ENCODE results near the gene PROC.
A peak's percentile ranks its signal among the peaks of the same experiment; 100 is the strongest.

Gene PROC

DNA sequence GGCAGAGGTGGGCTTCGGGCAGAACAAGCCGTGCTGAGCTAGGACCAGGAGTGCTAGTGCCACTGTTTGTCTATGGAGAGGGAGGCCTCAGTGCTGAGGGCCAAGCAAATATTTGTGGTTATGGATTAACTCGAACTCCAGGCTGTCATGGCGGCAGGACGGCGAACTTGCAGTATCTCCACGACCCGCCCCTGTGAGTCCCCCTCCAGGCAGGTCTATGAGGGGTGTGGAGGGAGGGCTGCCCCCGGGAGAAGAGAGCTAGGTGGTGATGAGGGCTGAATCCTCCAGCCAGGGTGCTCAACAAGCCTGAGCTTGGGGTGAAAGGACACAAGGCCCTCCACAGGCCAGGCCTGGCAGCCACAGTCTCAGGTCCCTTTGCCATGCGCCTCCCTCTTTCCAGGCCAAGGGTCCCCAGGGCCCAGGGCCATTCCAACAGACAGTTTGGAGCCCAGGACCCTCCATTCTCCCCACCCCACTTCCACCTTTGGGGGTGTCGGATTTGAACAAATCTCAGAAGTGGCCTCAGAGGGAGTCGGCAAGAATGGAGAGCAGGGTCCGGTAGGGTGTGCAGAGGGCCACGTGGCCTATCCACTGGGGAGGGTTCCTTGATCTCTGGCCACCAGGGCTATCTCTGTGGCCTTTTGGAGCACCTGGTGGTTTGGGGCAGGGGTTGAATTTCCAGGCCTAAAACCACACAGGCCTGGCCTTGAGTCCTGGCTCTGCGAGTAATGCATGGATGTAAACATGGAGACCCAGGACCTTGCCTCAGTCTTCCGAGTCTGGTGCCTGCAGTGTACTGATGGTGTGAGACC is at the start of gene PROC:
PROC (plus strand) TSS at position 128 of the 812 bp plus-strand sequence. CDS start 1,516 bp downstream, outside the sequence.
- intact Hi-C loops (cut with DNase I): loop anchor here (2.0 kb wide), 1 partner anchor 14 kb away; no protein-coding TSS in a partner anchor
- peak in 4 of 42 donors; percentile 2 to 31 (median 6) for DNase-seq

DNA sequence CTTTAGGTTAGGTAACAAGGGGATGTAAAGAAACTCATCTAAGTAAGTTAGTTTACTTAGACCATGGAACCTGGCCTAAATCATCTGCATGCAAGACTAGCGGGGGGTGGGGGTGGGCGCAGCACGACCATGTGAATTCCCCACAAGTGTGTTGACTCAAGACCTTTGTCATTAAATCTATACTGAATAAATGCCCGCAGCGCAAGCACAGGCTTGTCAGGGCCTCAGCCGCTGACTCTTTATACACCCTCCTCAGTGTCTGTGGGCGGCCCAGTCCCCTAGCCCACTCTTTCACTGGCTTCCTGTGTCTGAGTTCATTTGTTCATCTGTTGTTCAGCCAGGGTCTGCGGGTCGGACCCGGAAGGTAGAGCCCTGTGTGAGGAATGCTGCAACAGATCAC is 48.2 kb upstream of the PROC start:
- no peak for DNase-seq
- intact Hi-C loops (cut with DNase I): no loop called here

DNA sequence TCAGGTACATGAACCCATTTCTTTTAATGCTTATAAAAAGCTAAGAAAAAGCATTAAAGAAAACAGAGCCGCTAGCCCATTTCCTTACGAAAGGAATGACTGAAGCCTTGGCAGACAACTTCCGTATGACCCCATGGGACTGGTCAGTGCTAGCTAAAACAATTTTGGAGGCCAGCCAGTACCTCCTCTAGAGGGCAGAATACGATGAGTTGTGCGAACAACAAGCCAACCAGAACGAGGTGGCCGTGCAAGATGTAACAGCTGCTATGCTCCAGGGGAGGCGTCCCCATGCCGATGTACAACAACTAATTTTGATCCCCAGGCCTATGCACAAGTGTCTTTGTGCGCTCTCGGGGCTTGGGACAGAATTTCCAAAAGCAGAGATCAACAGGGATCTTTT is 47.2 kb upstream of the PROC start:
- DNase-seq: no peak
- intact Hi-C loops (cut with DNase I): no loop called here

DNA sequence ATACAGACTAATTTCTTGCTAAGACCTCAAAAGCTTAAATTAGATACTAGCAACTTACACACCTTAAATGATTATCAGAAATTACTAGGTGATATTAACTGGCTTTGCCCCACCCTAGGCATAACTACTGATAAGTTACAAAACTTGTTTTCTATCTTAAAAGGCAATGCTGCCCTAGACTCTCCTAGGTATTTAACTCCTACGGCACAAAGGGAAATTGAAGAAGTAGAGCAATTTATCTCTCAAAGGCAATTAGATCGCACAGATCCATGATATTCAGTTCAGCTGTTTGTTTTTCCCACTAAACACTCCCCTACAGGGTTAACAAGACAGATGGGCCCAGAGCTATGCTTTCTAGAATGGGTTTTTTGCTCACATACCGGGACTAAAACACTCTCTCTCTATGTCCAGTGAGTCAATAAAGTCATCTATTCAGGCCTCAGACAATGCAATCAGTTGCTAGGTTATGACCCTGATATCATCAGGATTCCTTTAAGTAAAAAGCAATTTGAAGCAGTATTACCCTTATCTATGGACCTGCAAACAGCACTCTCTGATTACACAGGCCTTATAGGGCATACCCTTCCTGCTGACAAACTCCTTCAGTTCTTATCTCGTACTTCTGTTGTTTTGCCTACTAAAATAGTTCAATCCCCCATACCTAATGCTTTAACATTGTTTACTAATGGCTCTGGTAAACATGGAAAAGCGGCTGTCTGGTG is 44.7 kb upstream of the PROC start:
- DNase-seq: no peak
- intact Hi-C loops (cut with DNase I): no loop called here

DNA sequence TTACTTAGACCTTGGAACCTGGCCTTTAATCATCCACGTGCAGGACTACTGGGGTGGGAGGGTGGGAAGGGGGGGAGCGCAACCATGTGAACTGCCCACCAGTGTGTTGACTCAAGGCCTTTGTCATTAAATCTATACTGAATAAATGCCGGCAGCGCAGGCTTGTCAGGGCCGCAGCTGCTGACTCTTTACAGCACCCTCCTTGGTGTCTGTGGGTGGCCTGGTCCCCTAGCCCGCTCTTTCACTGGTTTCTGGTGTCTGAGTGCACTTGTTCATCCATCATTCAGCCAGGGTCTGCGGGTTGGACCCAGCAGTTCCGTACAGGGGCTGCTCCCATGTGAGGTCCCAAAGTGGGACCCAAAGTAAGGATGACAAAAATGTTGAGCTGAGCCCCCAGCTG is 42.0 kb upstream of the PROC start:
- no peak for DNase-seq
- intact Hi-C loops (cut with DNase I): no loop called here

DNA sequence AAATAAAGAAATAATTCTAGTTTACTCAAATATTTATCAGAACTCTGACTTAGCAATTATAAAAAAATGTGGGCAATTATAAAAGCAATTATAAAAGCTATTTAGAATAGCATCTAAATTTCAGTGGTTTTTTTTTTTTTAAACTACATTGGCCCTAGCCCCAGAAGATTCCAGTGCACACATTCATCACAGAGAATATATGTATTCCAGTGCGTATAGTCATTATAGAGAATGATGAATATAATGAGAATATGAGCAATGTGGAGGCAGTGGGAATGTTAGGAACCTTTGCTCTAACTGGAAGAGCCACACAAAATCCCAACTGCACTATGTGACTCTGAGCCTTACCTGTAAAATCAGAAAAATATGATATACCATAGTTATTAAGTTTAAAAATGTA is 41.0 kb upstream of the PROC start:
- intact Hi-C loops (cut with DNase I): no loop called here
- no peak for DNase-seq

DNA sequence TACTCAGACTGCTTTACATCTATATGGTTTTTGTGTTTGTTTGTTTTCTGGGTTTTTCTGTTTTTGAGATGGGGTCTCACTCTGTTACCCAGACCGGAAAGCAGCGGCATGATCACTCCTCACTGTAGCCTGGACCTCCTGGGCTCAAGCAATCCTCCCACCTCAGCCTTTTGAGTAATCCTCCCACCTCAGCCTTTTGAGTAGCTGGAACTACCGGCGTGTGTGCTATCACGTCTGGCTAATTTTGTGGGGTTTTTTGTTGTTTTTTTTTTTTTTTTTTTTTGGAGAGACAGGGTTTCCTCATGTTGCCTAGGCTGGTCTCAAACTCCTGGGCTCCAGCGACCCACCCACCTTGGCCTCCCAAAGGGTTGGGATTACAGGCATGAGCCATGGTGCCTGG is 39.5 kb upstream of the PROC start:
- intact Hi-C loops (cut with DNase I): no loop called here
- no peak for DNase-seq

DNA sequence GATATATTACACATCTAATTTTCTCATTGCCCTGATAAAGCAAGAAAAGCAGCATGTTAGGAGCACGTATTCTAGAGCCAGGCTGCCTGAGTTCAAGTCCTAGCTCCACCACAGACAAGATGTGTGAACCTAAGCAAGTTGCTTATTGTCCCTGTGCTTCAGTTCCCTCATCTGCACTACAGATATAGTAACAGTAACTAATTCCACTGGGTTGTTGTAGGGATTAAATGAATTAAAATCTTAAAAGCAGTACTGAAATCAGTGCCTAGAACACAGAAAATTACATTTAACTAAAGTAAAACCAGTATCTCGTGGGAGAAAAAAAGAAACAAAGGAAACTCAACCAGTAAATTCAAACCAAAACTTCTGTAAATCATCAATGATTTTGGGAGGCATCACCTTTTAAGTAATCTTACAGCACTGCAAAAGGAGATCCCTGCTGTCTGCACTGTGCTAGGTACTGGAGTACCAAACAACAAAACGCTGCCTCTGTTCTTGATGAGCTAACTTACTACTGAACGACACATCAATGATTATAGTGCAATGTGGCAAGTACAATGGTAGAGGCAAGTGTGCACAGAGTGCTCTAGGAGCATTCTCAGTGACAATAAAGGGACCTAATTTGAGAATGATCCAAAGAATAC is 38.4 kb upstream of the PROC start:
- intact Hi-C loops (cut with DNase I): loop anchor here (10.0 kb wide), 2 partner anchors 145 to 315 kb away; partner anchors contain the start of gene IWS1
- DNase-seq: no peak

DNA sequence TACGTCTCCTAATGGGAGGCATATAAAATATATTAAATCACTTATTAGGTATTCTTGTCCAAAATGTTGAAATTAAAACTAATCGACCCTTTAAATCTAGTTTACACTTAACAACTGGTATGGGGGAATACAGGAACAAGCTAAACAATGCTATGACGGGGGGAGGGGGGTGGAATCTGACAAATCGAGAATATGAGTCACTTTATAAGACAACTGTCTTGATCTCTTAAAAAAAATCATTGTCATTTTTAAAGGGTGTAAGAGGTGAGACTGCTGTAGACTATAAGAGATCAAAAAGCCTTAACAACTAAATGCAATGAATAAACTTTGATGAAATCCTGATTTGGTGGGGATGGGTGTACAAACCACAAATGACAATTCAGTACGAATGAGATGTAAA is 36.5 kb upstream of the PROC start:
- intact Hi-C loops (cut with DNase I): loop anchor here (10.0 kb wide), 2 partner anchors 143 to 317 kb away; partner anchors contain the start of gene IWS1

DNA sequence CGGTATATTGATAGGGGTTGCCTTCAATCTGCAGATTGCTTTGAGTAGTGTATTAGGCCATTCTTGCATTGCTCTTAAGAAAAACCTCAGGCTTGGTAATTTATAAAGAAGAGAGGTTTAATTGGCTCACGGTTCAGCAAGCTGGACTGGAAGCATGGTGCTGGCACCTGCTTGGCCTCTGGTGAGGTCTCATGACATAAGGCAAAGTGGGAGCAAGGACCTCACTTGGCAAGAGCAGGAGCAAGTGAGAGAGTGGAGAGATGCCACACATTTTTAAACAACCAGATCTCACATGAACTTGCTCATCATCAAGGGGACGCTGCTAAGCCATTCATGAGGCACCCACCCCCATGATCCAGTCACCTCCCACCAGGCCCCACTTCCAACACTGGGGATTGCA is 35.4 kb upstream of the PROC start:
- no peak for DNase-seq

More for the DNA sequence above, 36.5 kb upstream of the PROC start:
- DNase-seq: no peak

DNA sequence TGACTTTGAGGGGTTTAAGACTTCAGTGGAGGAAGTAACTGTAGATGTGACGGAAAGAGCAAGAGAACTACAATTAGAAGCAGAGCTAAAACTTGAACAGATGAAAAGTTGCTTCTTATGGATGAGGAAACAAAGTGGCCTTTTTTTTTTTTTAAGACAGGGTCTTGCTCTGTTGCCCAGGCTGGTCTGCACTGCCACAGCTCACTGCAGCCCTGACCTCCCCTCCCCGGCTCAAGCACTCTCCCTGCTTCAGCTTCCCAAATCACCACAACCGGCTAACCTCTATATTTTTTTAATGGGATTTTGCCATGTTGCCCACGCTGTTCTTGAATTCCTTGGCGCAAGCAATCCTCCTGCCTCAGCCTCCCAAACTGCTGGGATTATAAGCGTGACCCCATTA is 33.7 kb upstream of the PROC start:
- no peak for DNase-seq
- intact Hi-C loops (cut with DNase I): loop anchor here (10.0 kb wide), 2 partner anchors 140 to 320 kb away; partner anchors contain the start of gene IWS1

More for the DNA sequence above, 35.4 kb upstream of the PROC start:
- intact Hi-C loops (cut with DNase I): loop anchor here (10.0 kb wide), 2 partner anchors 142 to 318 kb away; partner anchors contain the start of gene IWS1

DNA sequence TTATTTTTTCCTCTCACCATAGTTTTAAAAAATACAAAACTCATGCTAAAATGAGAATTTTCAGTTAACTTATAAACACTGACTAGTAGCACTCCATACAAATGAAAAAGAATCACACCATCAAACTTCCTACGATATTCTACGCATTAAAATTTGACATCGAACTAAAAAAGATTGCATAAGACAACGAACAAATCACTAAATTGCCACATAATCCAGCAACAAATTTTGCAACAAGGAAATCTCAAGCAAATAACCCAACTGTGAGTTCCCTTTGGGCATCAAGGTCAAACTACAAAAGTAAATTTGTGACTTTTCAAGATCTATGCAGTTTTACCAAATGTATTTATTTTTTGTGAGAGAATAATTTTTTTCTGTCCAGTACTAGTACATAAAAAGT is 32.0 kb upstream of the PROC start:
- intact Hi-C loops (cut with DNase I): loop anchor here (2.0 to 10.0 kb wide), 3 partner anchors 23 to 321 kb away; partner anchors contain the start of gene IWS1
- no peak for DNase-seq

DNA sequence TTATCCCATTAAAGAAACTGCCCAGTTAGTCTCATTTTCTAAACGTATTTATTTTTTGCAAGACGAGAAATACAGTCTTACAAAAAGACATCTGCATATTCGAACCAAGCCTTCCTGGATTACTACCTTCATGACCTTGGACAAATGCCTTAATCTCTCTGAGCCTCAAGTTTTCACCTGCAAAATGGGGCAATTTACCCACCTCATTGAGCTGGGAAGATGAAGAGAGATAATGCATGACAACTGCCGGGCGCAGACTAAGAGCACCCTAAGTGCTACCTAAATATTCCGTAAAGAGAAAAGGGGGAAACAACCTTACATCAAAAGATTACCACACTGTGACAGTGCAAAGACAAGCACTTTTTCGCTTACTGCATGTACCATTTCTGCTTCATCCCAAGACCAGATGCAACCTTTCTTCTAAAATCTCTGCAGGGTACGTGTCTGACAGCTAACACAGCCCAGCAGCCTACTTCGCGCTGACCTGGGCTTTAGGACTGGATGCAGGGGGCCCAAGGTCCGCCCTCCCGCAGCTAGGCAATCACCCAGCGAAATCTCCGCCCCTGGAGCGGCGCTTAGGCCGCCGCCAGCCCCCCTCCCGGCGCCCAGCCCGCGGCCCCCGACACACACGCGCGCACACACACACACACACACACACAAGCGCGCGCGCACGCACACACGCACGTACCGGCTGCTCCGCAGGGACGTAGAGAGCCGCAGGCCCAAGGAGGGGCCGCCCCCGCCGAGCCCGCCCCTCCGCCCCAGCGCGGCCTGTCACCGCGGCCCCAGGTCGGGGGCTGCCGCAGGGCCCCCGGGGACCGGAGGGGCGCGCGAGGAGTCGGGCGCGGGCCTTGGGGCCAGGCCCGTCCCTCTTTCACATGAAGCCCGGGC is 31.2 kb upstream of the PROC start:
- peak; percentile 70 to 94 (median 86) for DNase-seq
- intact Hi-C loops (cut with DNase I): loop anchor here (2.0 to 10.0 kb wide), 3 partner anchors 22 to 322 kb away; partner anchors contain the start of gene IWS1

DNA sequence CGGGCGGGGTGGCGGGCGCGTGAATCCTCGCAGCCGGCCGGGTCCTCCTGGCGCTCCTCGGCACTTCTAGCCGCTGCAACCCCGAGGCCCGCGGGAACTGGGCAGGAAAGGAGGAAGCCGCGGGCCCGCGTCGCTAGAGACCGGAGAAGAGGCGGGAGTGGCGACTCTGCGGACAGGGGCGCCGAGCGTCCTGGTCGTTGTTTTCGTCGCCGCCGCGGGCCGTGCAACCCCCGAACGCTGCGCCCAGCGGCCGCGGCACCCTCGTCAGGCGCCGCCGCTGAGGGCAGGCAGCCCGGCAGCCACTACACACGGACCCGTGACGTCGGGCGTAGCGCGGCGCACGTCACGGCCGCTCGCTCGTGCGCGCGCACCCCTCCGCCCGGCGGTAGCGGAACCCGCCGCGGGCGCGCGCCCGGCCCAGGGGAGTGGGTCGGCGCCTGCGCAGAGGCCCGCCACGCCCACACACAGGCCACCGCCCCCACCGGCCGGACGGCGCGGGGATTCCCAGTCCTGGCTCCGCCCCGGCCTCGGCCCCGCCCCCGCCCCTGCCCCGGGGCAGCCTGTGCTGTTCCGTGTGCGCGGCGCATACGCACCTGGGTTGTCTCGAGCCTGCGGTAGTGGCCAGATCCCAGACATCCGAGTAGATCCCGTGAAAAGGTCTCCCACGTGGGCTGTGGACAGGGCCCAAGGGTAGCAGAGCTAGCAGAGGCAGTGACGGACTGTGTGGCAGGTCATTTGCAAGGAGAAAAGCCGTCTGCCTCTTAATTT is 30.4 kb upstream of the PROC start, which contains the start of gene MAP3K2:
MAP3K2 (minus strand) TSS at position 321 of the 768 bp plus-strand sequence. CDS start 44,846 bp downstream, outside the sequence.
- DNase-seq: peak; percentile 63 to 94 (median 88)
- intact Hi-C loops (cut with DNase I): loop anchor here (2.0 to 10.0 kb wide), 3 partner anchors 21 to 323 kb away; partner anchors contain the start of gene IWS1

DNA sequence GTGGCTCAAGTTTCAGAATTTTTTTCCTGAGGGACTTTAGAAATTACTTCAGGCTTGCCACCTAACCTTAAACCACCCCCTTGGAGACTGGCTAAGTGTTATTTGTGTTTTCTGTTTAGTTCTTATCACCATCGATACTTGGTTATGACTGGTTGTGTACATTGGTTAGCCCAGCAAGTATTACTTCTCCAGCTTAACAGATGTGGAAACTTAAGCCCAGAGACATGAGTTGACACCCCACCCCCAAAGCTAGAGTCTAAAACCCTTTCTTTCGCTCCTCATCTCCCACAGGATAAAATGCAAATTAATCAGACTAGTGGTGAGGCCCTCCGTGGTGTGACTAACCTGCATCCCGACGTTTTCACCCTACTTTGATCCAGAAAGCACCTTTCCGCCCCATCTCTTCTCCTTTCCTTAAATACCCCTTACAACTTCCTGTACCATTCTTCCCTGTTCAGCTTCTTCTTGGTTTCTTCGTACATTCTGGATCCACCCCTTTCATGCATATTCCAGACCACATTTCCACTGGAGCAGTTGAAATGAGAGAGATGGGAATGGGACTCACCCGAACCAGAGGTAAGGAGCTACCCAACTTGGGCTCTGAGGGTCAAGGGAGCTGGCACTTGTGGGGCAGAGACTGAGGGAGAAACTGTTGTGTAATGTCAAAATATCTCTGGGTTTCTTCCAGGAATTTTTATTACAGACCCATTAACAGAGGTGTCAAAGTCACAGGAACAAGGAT is 29.6 kb upstream of the PROC start:
- intact Hi-C loops (cut with DNase I): loop anchor here (10.0 kb wide), 2 partner anchors 136 to 324 kb away; partner anchors contain the start of gene IWS1

DNA sequence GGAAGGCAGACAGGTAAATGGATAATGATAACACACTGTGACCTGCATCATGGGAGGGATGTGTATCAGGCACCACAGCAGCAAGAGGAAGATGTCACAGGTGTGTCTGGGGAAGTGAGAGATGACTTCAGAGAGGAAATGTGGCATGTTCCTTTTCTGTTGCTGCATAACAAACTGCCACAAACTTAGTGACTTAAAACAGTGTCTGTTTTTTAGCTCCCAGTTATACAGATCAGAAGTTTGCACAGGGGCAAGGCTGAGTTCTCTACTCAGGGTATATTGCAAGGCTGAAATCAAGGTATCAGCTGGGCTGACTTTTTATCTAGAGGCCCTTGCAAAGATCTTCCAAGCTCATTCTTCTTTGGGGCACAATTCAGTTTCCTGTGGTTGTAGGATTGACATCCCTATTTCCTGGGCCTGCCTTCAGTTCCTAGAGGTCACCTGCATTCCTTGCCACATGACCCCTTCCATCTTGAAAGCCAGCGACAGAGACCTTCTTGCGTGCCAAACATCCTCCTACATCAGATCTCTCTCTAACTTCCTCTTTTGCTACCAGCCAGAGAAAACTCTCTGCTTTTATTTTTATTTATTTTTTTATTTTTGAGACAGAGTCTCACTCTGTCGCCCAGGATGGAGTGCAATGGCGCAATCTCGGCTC is 28.3 kb upstream of the PROC start:
- intact Hi-C loops (cut with DNase I): loop anchor here (10.0 kb wide), 2 partner anchors 135 to 325 kb away; partner anchors contain the start of gene IWS1
- DNase-seq: no peak

More for the DNA sequence above, 29.6 kb upstream of the PROC start:
- DNase-seq: no peak

All from head of caudate nucleus (tissue), 42 donors.